Renal pelvis (tissue), 4 donors: ENCODE results near the gene RAET1E. TPM values are rescaled to one million over a fixed set of nuclear protein-coding genes. Genes with fewer than 3 reads are reported as not detected.
"Not testable (repeated sequence)": the region's sequence is repeated elsewhere in the genome, so short reads cannot be mapped to it uniquely, and the experiment has no call there.

Experiments
- DNase-seq: peaks from one replicate; pipeline ENCODE4 v3.0.0-alpha.2; 2013
- polyA plus RNA-seq, 3 donors: library from polyadenylated mRNA; unstranded; fragments of 120-200 nt; gene quantifications; one replicate each; pipeline ENCODE4 v1.2.1, GENCODE V29; 2013; ENCODE audit not compliant: insufficient read length in 3 of 3

RAET1E gene
- polyA plus RNA-seq, 3 donors, result 0.29 to 0.60 (median 0.58) TPM

- DNase-seq, result no peak
Observed at GRCh38 chr6:149929422-149929821, 31.5 kb upstream of the RAET1E start.

- not testable (repeated sequence) for DNase-seq
Observed at GRCh38 chr6:149927025-149927424, 29.1 kb upstream of the RAET1E start.

GRCh38 chr6:149925974-149926777 is 28.3 kb upstream of the RAET1E start:
- peak; percentile 80 for DNase-seq

GRCh38 chr6:149925253-149925973 is 27.5 kb upstream of the RAET1E start:
- DNase-seq, result no peak

GRCh38 chr6:149924933-149925252 is 27.0 kb upstream of the RAET1E start:
- DNase-seq, result no peak

GRCh38 chr6:149924206-149924932 is 26.5 kb upstream of the RAET1E start:
- DNase-seq, result no peak

GRCh38 chr6:149923327-149923986 is 25.5 kb upstream of the RAET1E start:
- DNase-seq, result no peak

GRCh38 chr6:149922642-149923326 is 24.9 kb upstream of the RAET1E start, which contains the start of gene RAET1G:
Gene RAET1G (minus strand): TSS chr6:149923121. CDS start chr6:149923010, 111 bp downstream.
- peak; percentile 88 for DNase-seq

GRCh38 chr6:149922091-149922490 is 24.2 kb upstream of the RAET1E start:
- not testable (repeated sequence) for DNase-seq

- no peak for DNase-seq
Observed at GRCh38 chr6:149921361-149921760, 23.4 kb upstream of the RAET1E start.

GRCh38 chr6:149919834-149920225 is 21.9 kb upstream of the RAET1E start:
- DNase-seq, result no peak

- DNase-seq, result not testable (repeated sequence)
Observed at GRCh38 chr6:149919126-149919833, 21.4 kb upstream of the RAET1E start.

- DNase-seq, result no peak
Observed at GRCh38 chr6:149918151-149918905, 20.4 kb upstream of the RAET1E start.

- DNase-seq, result no peak
Observed at GRCh38 chr6:149917679-149918078, 19.8 kb upstream of the RAET1E start.

GRCh38 chr6:149915970-149916865 is 18.3 kb upstream of the RAET1E start:
- DNase-seq, result no peak

GRCh38 chr6:149913540-149914240 is 15.8 kb upstream of the RAET1E start:
- DNase-seq, result no peak

- no peak for DNase-seq
Observed at GRCh38 chr6:149913085-149913484, 15.2 kb upstream of the RAET1E start.

GRCh38 chr6:149912680-149913079 is 14.8 kb upstream of the RAET1E start:
- not testable (repeated sequence) for DNase-seq
